ENCODE measurements around the gene CDS2.
"Not testable (repeated sequence)": the region's sequence is repeated elsewhere in the genome, so short reads cannot be mapped to it uniquely, and the experiment has no call there.

The CDS2 gene

GRCh38 chr20:5126512-5127203 is at the start of gene CDS2:
CDS2 (plus strand) TSS chr20:5127008; CDS start chr20:5127093, 85 bp downstream.
- H3K4me3 ChIP-seq (ENCODE audit: low read depth, low read length): peak within 1 kb of the TSS; percentile 91

GRCh38 chr20:5077761-5078387 is 48.9 kb upstream of the CDS2 start:
- H3K4me3 ChIP-seq (ENCODE audit: low read depth, low read length): no peak overlapping the region

GRCh38 chr20:5078399-5078958 is 48.3 kb upstream of the CDS2 start:
- H3K4me3 ChIP-seq (ENCODE audit: low read depth, low read length): no peak overlapping the region

- no peak overlapping the region for H3K4me3 ChIP-seq (ENCODE audit: low read depth, low read length)
These were observed 46.4 kb upstream of the CDS2 start for GRCh38 chr20:5080384-5080877.

- no peak overlapping the region for H3K4me3 ChIP-seq (ENCODE audit: low read depth, low read length)
These were observed 41.4 kb upstream of the CDS2 start for GRCh38 chr20:5085380-5085779.

GRCh38 chr20:5088688-5089087 is 38.1 kb upstream of the CDS2 start:
- no peak overlapping the region for H3K4me3 ChIP-seq (ENCODE audit: low read depth, low read length)

GRCh38 chr20:5090191-5090590 is 36.6 kb upstream of the CDS2 start:
- no peak overlapping the region for H3K4me3 ChIP-seq (ENCODE audit: low read depth, low read length)

- no peak overlapping the region for H3K4me3 ChIP-seq (ENCODE audit: low read depth, low read length)
These were observed 34.9 kb upstream of the CDS2 start for GRCh38 chr20:5091902-5092301.

- H3K4me3 ChIP-seq (ENCODE audit: low read depth, low read length): no peak overlapping the region
These were observed 34.0 kb upstream of the CDS2 start for GRCh38 chr20:5092765-5093339.

- H3K4me3 ChIP-seq (ENCODE audit: low read depth, low read length): no peak overlapping the region
These were observed 31.4 kb upstream of the CDS2 start for GRCh38 chr20:5095454-5095853.

- H3K4me3 ChIP-seq (ENCODE audit: low read depth, low read length): no peak overlapping the region
These were observed 30.9 kb upstream of the CDS2 start for GRCh38 chr20:5095931-5096330.

GRCh38 chr20:5096463-5096862 is 30.3 kb upstream of the CDS2 start:
- no peak overlapping the region for H3K4me3 ChIP-seq (ENCODE audit: low read depth, low read length)

- H3K4me3 ChIP-seq (ENCODE audit: low read depth, low read length): not testable (repeated sequence)
These were observed 27.8 kb upstream of the CDS2 start for GRCh38 chr20:5099009-5099408.

GRCh38 chr20:5099909-5100308 is 26.9 kb upstream of the CDS2 start:
- not testable (repeated sequence) for H3K4me3 ChIP-seq (ENCODE audit: low read depth, low read length)

- no peak overlapping the region for H3K4me3 ChIP-seq (ENCODE audit: low read depth, low read length)
These were observed 26.0 kb upstream of the CDS2 start for GRCh38 chr20:5100684-5101347.

- H3K4me3 ChIP-seq (ENCODE audit: low read depth, low read length): no peak overlapping the region
These were observed 22.3 kb upstream of the CDS2 start for GRCh38 chr20:5104479-5104878.

- H3K4me3 ChIP-seq (ENCODE audit: low read depth, low read length): no peak overlapping the region
These were observed 17.5 kb upstream of the CDS2 start for GRCh38 chr20:5109276-5109675.

GRCh38 chr20:5113615-5113986 is 13.2 kb upstream of the CDS2 start:
- peak overlapping the region; percentile 98 for H3K4me3 ChIP-seq (ENCODE audit: low read depth, low read length)

- no peak overlapping the region for H3K4me3 ChIP-seq (ENCODE audit: low read depth, low read length)
These were observed 12.4 kb upstream of the CDS2 start for GRCh38 chr20:5114403-5114802.

- H3K4me3 ChIP-seq (ENCODE audit: low read depth, low read length): peak overlapping the region; percentile 14
These were observed 9.9 kb upstream of the CDS2 start for GRCh38 chr20:5116875-5117274.

Data from iPS-11a (cell line).